Fibroblast of lung (primary cell): ENCODE measurements around the gene GRXCR2. TPM values are rescaled to one million over a fixed set of nuclear protein-coding genes. Genes with fewer than 3 reads are reported as not detected.

Experiments used
- DNase-seq, 2 donors: peaks; one replicate each; pipeline versions ENCODE4 v3.0.0 to v3.0.0-alpha.2; 2010; ENCODE audit warnings: low read depth in 2 of 2
- H2AFZ ChIP-seq: 2 replicates; pipeline ENCODE4 v1.5.1; 2012; ENCODE audit warnings: low read length, control low read depth, inconsistent platforms
- H3K27ac ChIP-seq: 2 replicates; pipeline ENCODE4 v1.5.1; 2011; ENCODE audit warnings: low read length, control low read depth; ENCODE audit not compliant: insufficient read depth
- H3K27me3 ChIP-seq: 2 replicates; pipeline ENCODE4 v1.5.1; 2011; ENCODE audit warnings: mild to moderate bottlenecking, low read length; ENCODE audit not compliant: control insufficient read depth, insufficient read depth
- H3K36me3 ChIP-seq: 2 replicates; pipeline ENCODE4 v1.5.1; 2011; ENCODE audit warnings: low read length; ENCODE audit not compliant: control insufficient read depth, insufficient read depth
- H3K4me1 ChIP-seq: 2 replicates; pipeline ENCODE4 v1.5.1; 2011; ENCODE audit warnings: low read length; ENCODE audit not compliant: control insufficient read depth, insufficient read depth; ENCODE audit errors: extremely low read depth
- H3K4me2 ChIP-seq: 2 replicates; pipeline ENCODE4 v1.5.1; 2011; ENCODE audit warnings: low read length, control low read depth; ENCODE audit not compliant: insufficient read depth; ENCODE audit errors: extremely low read depth
- H3K4me3 ChIP-seq, 4 experiments: fragments of 200-600 bp in 1 of 4; sonication (generic) in 1 of 4; replicated peaks in 1 of 4; 2 replicates each; pipeline ENCODE4 v1.5.1; 2011 to 2016; ENCODE audit warnings: low read length in 4 of 4, low read depth in 3 of 4, mild to moderate bottlenecking in 3 of 4, control low read depth in 2 of 4, inconsistent platforms in 1 of 4, mixed read lengths in 1 of 4; ENCODE audit not compliant: insufficient read depth in 1 of 4; ENCODE audit errors: control extremely low read depth in 1 of 4
- H3K79me2 ChIP-seq: 2 replicates; pipeline ENCODE4 v1.5.1; 2012; ENCODE audit warnings: mild to moderate bottlenecking, low read length, inconsistent platforms; ENCODE audit not compliant: control insufficient read depth, insufficient read depth
- H3K9ac ChIP-seq: 2 replicates; pipeline ENCODE4 v1.5.1; 2011; ENCODE audit warnings: mild to moderate bottlenecking, low read length, control low read depth; ENCODE audit not compliant: insufficient read depth
- H3K9me3 ChIP-seq: 2 replicates; pipeline ENCODE4 v1.5.1; 2012; ENCODE audit warnings: low read depth, low read length; ENCODE audit not compliant: control insufficient read depth, insufficient read depth
- H4K20me1 ChIP-seq: 2 replicates; pipeline ENCODE4 v1.5.1; 2011; ENCODE audit warnings: low read length; ENCODE audit not compliant: control insufficient read depth, insufficient read depth; ENCODE audit errors: extremely low read depth
- CTCF ChIP-seq, 2 donors: IDR thresholded peaks in 1 of 2; conservative IDR thresholded peaks in 1 of 2; 1 replicate in 1 of 2; 2 replicates in 1 of 2; pipeline ENCODE4 v1.5.1; 2011 to 2012; ENCODE audit warnings: low read length in 2 of 2, control low read depth in 1 of 2, inconsistent platforms in 1 of 2, low read depth in 1 of 2, mild to moderate bottlenecking in 1 of 2
- EZH2 ChIP-seq: IDR thresholded peaks from 2 replicates; pipeline ENCODE4 v1.5.1; 2012; ENCODE audit warnings: low read length, control low read depth, mild to moderate bottlenecking; ENCODE audit errors: missing control alignments
- polyA plus RNA-seq, 2 donors: library from polyadenylated mRNA; depleted of rRNA in 1 of 2; stranded (reverse) in 1 of 2; unstranded in 1 of 2; fragments of >200 nt; gene quantifications; 2 replicates each; pipeline ENCODE4 v1.2.1, GENCODE V29; 2011 to 2012; ENCODE audit warnings: missing spikeins in 1 of 2
- total RNA-seq: library from RNA; depleted of rRNA; stranded (reverse); fragments of >200 nt; gene quantifications from 2 replicates; pipeline ENCODE4 v1.2.1, GENCODE V29; 2014

Gene GRXCR2
- total and polyA plus RNA-seq, 2 donors (not counting 1 experiment from before 2014, with no cell fraction given), result not detected

- H3K27ac ChIP-seq, result no peak overlapping the region
- H3K79me2 ChIP-seq, result no peaks in the 10 kb centered on the region
- H2AFZ ChIP-seq, result no peak overlapping the region
- no peaks in the 10 kb centered on the region for H3K9me3 ChIP-seq
- H3K4me2 ChIP-seq, result no peak overlapping the region
- H3K4me1 ChIP-seq, result peaks cover 8% of the 10 kb centered on the region
- no peak overlapping the region for H3K9ac ChIP-seq
- no peaks in the 10 kb centered on the region for H3K36me3 ChIP-seq
- TF ChIP-seq EZH2 (no peak), CTCF (conservative IDR thresholded peaks at IDR 0.05 in 1 of 2, IDR thresholded peaks at IDR 0.05 in 1 of 2; ENCODE audit: low read depth in 1 of 2, low read length in 2 of 2) (no peak)
- no peaks in the 10 kb centered on the region for H4K20me1 ChIP-seq
- H3K27me3 ChIP-seq, result no peaks in the 10 kb centered on the region
- peak; percentile 27 to 64 for DNase-seq
- no peak overlapping the region for H3K4me3 ChIP-seq
Observed at GRCh38 chr5:145848854-145849253, 24.0 kb downstream of the GRXCR2 start.

- H3K36me3 ChIP-seq, result no peaks in the 10 kb centered on the region
- no peak overlapping the region for H3K9ac ChIP-seq
- no peaks in the 10 kb centered on the region for H3K9me3 ChIP-seq
- H3K4me3 ChIP-seq, result no peak overlapping the region
- H3K27me3 ChIP-seq, result no peaks in the 10 kb centered on the region
- H3K4me2 ChIP-seq, result no peak overlapping the region
- peaks cover 8% of the 10 kb centered on the region for H3K4me1 ChIP-seq
- no peaks in the 10 kb centered on the region for H4K20me1 ChIP-seq
- DNase-seq, result peak; percentile 71 to 91
- H3K27ac ChIP-seq, result peak overlapping the region; percentile 13
- no peak for TF ChIP-seq CTCF (conservative IDR thresholded peaks at IDR 0.05 in 1 of 2, IDR thresholded peaks at IDR 0.05 in 1 of 2; ENCODE audit: low read depth in 1 of 2, low read length in 2 of 2)
- TF ChIP-seq EZH2, result no peak
- H3K79me2 ChIP-seq, result no peaks in the 10 kb centered on the region
- H2AFZ ChIP-seq, result peak overlapping the region; percentile 37
Observed at GRCh38 chr5:145847499-145848497, 25.0 kb downstream of the GRXCR2 start.

- Histone ChIP-seq H3K4me1 (peaks cover 8% of the 10 kb centered on the region), H3K27ac (no peak overlapping the region), H3K9ac (no peak overlapping the region), H2AFZ (no peak overlapping the region), H3K27me3 (no peaks in the 10 kb centered on the region), H3K79me2 (no peaks in the 10 kb centered on the region), H3K9me3 (no peaks in the 10 kb centered on the region), H3K4me3 (no peak overlapping the region), H3K36me3 (no peaks in the 10 kb centered on the region), H3K4me2 (no peak overlapping the region), H4K20me1 (no peaks in the 10 kb centered on the region)
- TF ChIP-seq EZH2 (no peak), CTCF (conservative IDR thresholded peaks at IDR 0.05 in 1 of 2, IDR thresholded peaks at IDR 0.05 in 1 of 2; ENCODE audit: low read depth in 1 of 2, low read length in 2 of 2) (no peak)
- no peak for DNase-seq
Observed at GRCh38 chr5:145846081-145846480, 26.7 kb downstream of the GRXCR2 start.
